Parathyroid adenoma (tissue), 2 donors: ENCODE results near the gene ETS1.

ENCODE experiments used
- H2AFZ ChIP-seq: fragments of 300-600 bp; sonication (generic); one replicate; pipeline ENCODE4 v1.7.0; 2017; ENCODE audit warnings: antibody characterized with exemption, mild to moderate bottlenecking
- H3K27ac ChIP-seq: fragments of 300-600 bp; sonication (generic); one replicate; pipeline ENCODE4 v1.7.0; 2017
- H3K27me3 ChIP-seq: fragments of 300-600 bp; sonication (generic); one replicate; pipeline ENCODE4 v1.7.0; 2017; ENCODE audit warnings: low read length; ENCODE audit not compliant: control insufficient read depth, insufficient read depth
- H3K36me3 ChIP-seq: fragments of 300-600 bp; sonication (generic); one replicate; pipeline ENCODE4 v1.7.0; 2017; ENCODE audit warnings: low read length; ENCODE audit not compliant: control insufficient read depth, insufficient read depth
- H3K4me1 ChIP-seq: fragments of 300-600 bp; sonication (generic); one replicate; pipeline ENCODE4 v1.7.0; 2017; ENCODE audit warnings: control low read depth
- H3K4me2 ChIP-seq: fragments of 300-600 bp; sonication (generic); one replicate; pipeline ENCODE4 v1.7.0; 2017; ENCODE audit warnings: low read length
- H3K4me3 ChIP-seq: fragments of 300-600 bp; sonication (generic); one replicate; pipeline ENCODE4 v1.7.0; 2017; ENCODE audit warnings: low read depth, low read length
- H3K79me2 ChIP-seq: fragments of 300-600 bp; sonication (generic); one replicate; pipeline ENCODE4 v1.7.0; 2017; ENCODE audit warnings: control low read depth
- H3K9ac ChIP-seq: fragments of 300-600 bp; sonication (generic); one replicate; pipeline ENCODE4 v1.7.0; 2017; ENCODE audit warnings: mild to moderate bottlenecking
- H3K9me3 ChIP-seq: fragments of 300-600 bp; sonication (generic); one replicate; pipeline ENCODE4 v1.7.0; 2017; ENCODE audit warnings: low read length; ENCODE audit not compliant: control insufficient read depth
- TF ChIP-seq, protein P1 (sequence below): fragments of 300-600 bp; sonication (generic); IDR thresholded peaks from one replicate; pipeline ENCODE4 v1.7.0; 2017; ENCODE audit warnings: antibody characterized with exemption, mild to moderate bottlenecking
- donor health status: primary hyperparathyroidism.

Gene ETS1

DNA sequence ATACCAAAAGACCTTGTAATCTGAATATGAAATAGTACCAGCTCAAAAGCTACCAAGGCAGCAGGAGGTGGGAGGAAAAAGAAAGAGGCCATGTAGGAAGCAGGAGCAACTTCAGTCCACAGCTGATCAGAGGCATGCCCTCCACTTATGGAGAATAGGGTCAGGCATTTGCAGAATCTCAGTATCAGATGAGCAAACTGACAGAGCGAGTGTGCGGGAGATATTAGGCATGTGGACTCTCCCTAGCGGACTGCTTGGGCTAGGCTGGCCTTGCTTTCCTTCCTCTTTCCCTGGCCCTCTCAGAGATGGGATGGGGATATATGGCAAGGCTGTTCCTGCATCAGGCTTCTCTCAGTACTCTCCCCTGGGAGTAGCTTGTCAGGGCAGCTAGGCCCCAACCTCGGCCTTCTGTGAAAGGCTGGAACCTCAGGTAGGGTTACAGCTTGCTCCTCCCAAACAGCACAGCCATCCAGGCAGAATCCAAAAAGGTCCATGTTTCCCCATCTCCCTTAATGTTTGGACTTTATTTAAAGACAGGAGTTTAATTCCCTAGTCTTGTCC, 37.0 kb downstream of the ETS1 start:
- Histone ChIP-seq H3K4me1 (no peaks in the 10 kb centered on the region), H3K79me2 (no peaks in the 10 kb centered on the region), H3K27ac (peak overlapping the region; percentile 68), H3K4me2 (no peak overlapping the region), H3K9me3 (no peaks in the 10 kb centered on the region), H3K27me3 (no peaks in the 10 kb centered on the region), H3K36me3 (no peaks in the 10 kb centered on the region), H2AFZ (no peak overlapping the region), H3K4me3 (no peak overlapping the region), H3K9ac (no peak overlapping the region)
- TF ChIP-seq, protein P1, sequence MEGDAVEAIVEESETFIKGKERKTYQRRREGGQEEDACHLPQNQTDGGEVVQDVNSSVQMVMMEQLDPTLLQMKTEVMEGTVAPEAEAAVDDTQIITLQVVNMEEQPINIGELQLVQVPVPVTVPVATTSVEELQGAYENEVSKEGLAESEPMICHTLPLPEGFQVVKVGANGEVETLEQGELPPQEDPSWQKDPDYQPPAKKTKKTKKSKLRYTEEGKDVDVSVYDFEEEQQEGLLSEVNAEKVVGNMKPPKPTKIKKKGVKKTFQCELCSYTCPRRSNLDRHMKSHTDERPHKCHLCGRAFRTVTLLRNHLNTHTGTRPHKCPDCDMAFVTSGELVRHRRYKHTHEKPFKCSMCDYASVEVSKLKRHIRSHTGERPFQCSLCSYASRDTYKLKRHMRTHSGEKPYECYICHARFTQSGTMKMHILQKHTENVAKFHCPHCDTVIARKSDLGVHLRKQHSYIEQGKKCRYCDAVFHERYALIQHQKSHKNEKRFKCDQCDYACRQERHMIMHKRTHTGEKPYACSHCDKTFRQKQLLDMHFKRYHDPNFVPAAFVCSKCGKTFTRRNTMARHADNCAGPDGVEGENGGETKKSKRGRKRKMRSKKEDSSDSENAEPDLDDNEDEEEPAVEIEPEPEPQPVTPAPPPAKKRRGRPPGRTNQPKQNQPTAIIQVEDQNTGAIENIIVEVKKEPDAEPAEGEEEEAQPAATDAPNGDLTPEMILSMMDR, result no peak

DNA sequence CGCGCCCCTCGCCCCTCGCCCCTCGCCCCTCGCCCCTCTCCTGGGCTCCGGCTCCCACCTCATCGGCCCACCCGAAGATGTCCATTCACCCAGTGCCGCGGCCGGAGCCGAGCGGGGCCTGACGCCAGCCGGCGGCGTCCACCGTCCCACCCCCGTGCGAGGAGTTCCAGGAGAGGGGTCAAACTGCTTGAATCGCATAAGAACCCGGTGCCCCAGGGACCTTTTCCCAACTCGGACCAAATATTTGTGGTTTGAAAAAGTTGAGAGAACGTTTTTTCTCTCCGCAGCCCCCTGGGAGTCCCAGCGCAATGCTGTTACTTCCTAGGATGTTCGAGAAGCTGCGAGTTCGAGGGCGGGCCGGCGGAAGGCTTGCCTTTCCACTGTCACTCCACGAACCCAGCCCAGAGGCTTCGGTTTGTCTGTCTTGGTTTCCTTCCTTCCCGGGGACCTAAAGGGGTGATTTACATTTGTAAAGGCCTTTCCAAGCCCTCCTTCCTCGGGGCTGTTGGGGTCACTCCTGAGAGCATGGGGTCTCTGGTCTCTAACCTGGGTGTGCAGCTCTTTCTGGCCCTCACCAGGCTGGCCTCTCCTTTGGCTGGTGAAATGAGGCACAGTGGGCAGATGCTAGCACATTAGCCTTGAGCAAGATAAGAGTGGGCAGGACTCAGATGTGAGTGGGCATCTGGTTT, 38.0 kb downstream of the ETS1 start:
- H3K36me3 ChIP-seq, result no peaks in the 10 kb centered on the region
- TF ChIP-seq, protein P1, result no peak
- H3K4me1 ChIP-seq, result no peaks in the 10 kb centered on the region
- no peaks in the 10 kb centered on the region for H3K9me3 ChIP-seq
- peak overlapping the region; percentile 68 for H3K27ac ChIP-seq
- no peak overlapping the region for H3K9ac ChIP-seq
- H3K79me2 ChIP-seq, result no peaks in the 10 kb centered on the region
- H2AFZ ChIP-seq, result no peak overlapping the region
- H3K4me3 ChIP-seq, result no peak overlapping the region
- H3K4me2 ChIP-seq, result no peak overlapping the region
- H3K27me3 ChIP-seq, result no peaks in the 10 kb centered on the region

DNA sequence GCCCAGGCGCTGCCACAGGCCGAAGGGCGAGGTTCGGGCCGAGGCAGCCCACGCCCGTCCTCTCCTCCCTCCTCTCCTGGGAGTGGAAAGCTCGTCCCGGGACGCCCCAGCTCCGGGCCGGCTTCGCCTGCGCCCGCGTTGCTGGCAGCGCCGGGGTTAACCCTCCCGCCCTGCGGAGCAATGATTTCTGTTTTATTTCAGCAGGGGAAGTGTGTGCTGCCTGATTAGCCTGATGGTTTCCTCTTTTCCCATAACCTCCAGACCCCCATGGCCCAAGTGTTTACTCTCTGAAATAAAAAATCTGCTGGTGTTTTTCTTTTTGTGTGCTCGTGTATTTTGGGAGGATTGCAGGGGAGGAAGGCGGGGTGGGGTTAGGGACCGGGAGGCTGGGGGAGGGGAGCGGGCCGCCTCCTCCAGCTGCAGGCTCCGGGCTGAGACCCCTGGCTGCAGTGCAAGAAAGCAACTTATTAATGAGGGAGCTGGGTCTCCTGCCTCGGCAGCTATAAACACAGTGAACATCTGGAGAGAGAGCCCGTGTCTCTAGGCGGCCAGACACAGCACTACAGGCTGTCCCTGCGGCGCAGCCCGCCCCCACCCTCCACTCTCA, 38.6 kb downstream of the ETS1 start:
- H3K9me3 ChIP-seq, result no peaks in the 10 kb centered on the region
- H3K4me3 ChIP-seq, result no peak overlapping the region
- no peaks in the 10 kb centered on the region for H3K36me3 ChIP-seq
- no peak overlapping the region for H3K9ac ChIP-seq
- no peaks in the 10 kb centered on the region for H3K4me1 ChIP-seq
- H3K79me2 ChIP-seq, result no peaks in the 10 kb centered on the region
- TF ChIP-seq, protein P1, result no peak
- peak overlapping the region; percentile 51 for H2AFZ ChIP-seq
- H3K27me3 ChIP-seq, result no peaks in the 10 kb centered on the region
- peak overlapping the region; percentile 19 for H3K4me2 ChIP-seq
- peak overlapping the region; percentile 68 for H3K27ac ChIP-seq

DNA sequence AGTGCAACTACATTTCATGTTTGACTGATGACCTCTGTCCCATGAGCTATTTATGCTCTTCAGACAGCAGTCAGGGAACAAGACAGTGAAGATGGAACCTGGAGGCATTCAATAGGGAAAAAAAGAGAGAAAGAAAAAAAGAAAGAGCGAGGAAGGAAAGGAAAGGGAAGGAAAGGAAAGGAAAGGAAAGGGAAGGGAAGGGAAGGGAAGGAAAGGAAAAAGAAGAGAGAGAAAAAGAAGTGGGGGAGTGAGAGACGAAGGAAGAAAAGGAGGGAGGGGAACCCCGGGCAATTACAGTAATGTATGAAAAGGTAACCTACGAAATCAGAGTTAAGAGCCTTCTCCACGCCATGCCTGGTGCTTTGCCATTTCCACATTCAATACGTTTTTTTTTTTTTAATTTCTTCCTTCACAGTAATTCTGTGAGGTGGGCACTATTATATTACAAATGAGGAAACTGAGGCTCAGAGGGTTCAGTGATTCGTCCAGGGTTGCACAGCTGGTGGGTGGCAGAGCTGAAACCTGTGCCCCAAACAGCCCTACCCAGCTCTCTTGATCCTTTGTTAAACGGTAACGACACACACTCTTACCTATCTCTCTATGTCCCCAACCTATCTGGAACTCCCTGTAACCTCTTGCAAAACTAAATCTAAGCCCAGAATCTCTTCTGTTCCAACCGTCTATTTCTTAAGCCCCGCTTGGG, 39.3 kb downstream of the ETS1 start:
- Histone ChIP-seq H3K4me1 (no peaks in the 10 kb centered on the region), H3K27ac (peak overlapping the region; percentile 49)

More for the DNA sequence above, 39.3 kb downstream of the ETS1 start:
- Histone ChIP-seq H3K9me3 (no peaks in the 10 kb centered on the region), H2AFZ (peak overlapping the region; percentile 51), H3K4me3 (no peak overlapping the region), H3K27me3 (no peaks in the 10 kb centered on the region), H3K9ac (no peak overlapping the region), H3K4me2 (no peak overlapping the region), H3K79me2 (no peaks in the 10 kb centered on the region), H3K36me3 (no peaks in the 10 kb centered on the region)
- TF ChIP-seq, protein P1, result no peak
